NCI-H1105 treated with DMSO at 0.1 percent for 48 hours (cell line): ENCODE results near the gene KIF16B.

Experiments
- DNase-seq: peaks from one replicate; lab custom pipeline; 2025; lab: John Stamatoyannopoulos, UW

The KIF16B gene

GRCh38 chr20:16554766-16555543, 18.3 kb downstream of the KIF16B start:
- peak; percentile 4 for DNase-seq

GRCh38 chr20:16553684-16554083, 19.6 kb downstream of the KIF16B start:
- no peak for DNase-seq

GRCh38 chr20:16553101-16553500, 20.1 kb downstream of the KIF16B start:
- DNase-seq = no peak

GRCh38 chr20:16552015-16552414, 21.2 kb downstream of the KIF16B start:
- no peak for DNase-seq

- DNase-seq = no peak
Observed at GRCh38 chr20:16551607-16552006, 21.6 kb downstream of the KIF16B start.

- DNase-seq = no peak
Observed at GRCh38 chr20:16548068-16548672, 25.1 kb downstream of the KIF16B start.

GRCh38 chr20:16544949-16545348, 28.3 kb downstream of the KIF16B start:
- DNase-seq = no peak

GRCh38 chr20:16542477-16542876, 30.8 kb downstream of the KIF16B start:
- no peak for DNase-seq

GRCh38 chr20:16541878-16542277, 31.4 kb downstream of the KIF16B start:
- no peak for DNase-seq

GRCh38 chr20:16541226-16541625, 32.0 kb downstream of the KIF16B start:
- no peak for DNase-seq

- no peak for DNase-seq
Observed at GRCh38 chr20:16539280-16540021, 33.8 kb downstream of the KIF16B start.

GRCh38 chr20:16538779-16539178, 34.5 kb downstream of the KIF16B start:
- DNase-seq = no peak

- DNase-seq = no peak
Observed at GRCh38 chr20:16537918-16538317, 35.3 kb downstream of the KIF16B start.

GRCh38 chr20:16537025-16537665, 36.1 kb downstream of the KIF16B start:
- DNase-seq = no peak

GRCh38 chr20:16535277-16535676, 38.0 kb downstream of the KIF16B start:
- DNase-seq = no peak

- DNase-seq = no peak
Observed at GRCh38 chr20:16533502-16533901, 39.7 kb downstream of the KIF16B start.

- no peak for DNase-seq
Observed at GRCh38 chr20:16531485-16531884, 41.8 kb downstream of the KIF16B start.

GRCh38 chr20:16530201-16530681, 43.0 kb downstream of the KIF16B start:
- DNase-seq = no peak

- peak; percentile 97 for DNase-seq
Observed at GRCh38 chr20:16528078-16528477, 45.2 kb downstream of the KIF16B start.

- no peak for DNase-seq
Observed at GRCh38 chr20:16527438-16527837, 45.8 kb downstream of the KIF16B start.

GRCh38 chr20:16526433-16527380, 46.5 kb downstream of the KIF16B start:
- no peak for DNase-seq
